22Rv1 (cell line): ENCODE data around the gene SLC25A44.

ENCODE experiments used
- ZFX ChIP-seq: fragments of 450-650 bp; IDR thresholded peaks from 2 replicates; pipeline ENCODE4 v1.6.1; 2017; ENCODE audit warnings: antibody characterized with exemption, borderline replicate concordance
- TF ChIP-seq, protein P1 (sequence below): fragments of 450-650 bp; IDR thresholded peaks from 2 replicates; pipeline ENCODE4 v1.5.1; 2017; ENCODE audit warnings: mild to moderate bottlenecking

DNA sequence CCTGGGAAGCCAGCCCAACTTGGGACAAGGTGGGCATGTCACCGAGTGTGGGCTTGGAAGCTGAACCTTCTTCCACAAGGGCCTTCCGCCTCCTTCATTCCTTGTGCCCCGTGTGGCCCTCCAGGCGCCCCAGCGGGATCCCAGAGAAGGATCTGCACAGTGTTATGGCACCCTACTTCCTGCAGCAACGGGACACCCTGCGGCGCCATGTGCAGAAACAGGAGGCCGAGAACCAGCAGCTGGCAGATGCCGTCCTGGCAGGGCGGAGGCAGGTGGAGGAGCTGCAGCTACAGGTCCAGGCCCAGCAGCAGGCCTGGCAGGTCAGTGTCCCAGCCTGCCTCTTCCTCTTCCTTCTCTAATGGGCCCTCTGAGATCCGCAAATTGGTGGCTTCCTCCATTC, 42.3 kb downstream of the SLC25A44 start:
- TF ChIP-seq, protein P1, sequence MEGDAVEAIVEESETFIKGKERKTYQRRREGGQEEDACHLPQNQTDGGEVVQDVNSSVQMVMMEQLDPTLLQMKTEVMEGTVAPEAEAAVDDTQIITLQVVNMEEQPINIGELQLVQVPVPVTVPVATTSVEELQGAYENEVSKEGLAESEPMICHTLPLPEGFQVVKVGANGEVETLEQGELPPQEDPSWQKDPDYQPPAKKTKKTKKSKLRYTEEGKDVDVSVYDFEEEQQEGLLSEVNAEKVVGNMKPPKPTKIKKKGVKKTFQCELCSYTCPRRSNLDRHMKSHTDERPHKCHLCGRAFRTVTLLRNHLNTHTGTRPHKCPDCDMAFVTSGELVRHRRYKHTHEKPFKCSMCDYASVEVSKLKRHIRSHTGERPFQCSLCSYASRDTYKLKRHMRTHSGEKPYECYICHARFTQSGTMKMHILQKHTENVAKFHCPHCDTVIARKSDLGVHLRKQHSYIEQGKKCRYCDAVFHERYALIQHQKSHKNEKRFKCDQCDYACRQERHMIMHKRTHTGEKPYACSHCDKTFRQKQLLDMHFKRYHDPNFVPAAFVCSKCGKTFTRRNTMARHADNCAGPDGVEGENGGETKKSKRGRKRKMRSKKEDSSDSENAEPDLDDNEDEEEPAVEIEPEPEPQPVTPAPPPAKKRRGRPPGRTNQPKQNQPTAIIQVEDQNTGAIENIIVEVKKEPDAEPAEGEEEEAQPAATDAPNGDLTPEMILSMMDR: no peak
- no peak for TF ChIP-seq ZFX
